GM19099 (cell line): ENCODE data around the gene RASGRF2.

Source experiments
- POLR2A ChIP-seq: IDR thresholded peaks from 3 replicates; pipeline ENCODE4 v1.6.1; 2011; ENCODE audit warnings: low read depth; ENCODE audit not compliant: insufficient read length; ENCODE audit errors: extremely low read depth

Gene RASGRF2

DNA sequence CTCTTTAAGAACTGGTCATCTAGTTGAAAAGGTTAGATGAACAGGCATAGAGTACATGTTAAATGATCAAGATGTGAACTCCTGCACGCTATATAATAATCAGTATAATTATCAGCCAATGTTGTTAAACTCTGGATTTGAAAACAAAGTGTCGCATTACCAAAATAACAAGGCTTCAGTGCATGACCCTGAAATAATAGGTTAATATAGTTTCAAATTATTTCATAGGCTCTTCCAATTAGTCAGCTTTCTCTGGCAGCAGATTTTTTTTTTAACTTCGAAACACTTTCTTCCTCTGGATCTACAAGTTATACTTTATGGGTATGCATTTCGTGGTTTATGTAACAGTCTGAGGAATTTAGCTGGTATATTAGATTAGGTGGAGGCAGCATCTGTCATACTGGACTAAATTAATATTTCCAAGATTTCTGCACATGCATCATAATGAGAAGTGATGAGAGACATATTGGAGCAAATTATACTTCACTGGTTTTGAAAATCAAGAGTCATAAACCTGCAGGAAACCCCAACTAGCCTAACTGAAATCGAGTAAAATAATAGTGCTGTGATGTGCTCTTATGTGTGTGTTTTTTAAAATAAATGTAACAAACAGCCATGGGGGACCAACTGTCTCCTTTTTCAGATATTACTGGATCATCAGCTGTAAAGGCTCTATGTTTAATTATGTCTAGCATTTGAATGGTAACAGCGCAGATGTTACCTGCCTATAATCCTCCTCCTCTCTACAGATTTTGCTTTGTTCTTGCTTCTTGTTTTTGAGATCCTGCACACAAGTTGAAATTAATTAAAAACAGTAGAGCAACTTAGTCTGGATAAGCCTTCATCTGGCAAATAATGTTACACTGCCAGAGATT is 187.1 kb downstream of the RASGRF2 start:
- no peak for TF ChIP-seq POLR2A

GRCh38 chr5:81147886-81148571 is 187.9 kb downstream of the RASGRF2 start:
- no peak for TF ChIP-seq POLR2A

GRCh38 chr5:81151546-81151945 is 191.4 kb downstream of the RASGRF2 start:
- no peak for TF ChIP-seq POLR2A

DNA sequence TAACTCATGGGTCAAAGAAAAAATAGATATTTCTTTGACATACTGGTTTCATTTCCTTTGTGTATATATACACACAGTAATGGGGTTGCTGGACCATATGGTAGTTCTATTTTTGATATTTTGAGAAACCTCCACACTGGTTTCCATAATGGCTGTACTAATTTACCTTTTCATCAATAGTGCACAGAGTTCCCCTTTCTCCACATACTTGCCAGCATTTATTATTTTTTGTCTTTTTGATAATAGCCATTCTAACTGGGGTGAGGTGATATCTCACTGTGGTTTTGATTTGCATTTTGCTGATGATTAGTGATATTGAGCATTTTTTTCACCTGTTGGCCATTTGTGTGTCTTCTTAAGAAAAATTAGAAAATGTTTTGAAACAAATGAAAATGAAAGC is 194.6 kb downstream of the RASGRF2 start:
- no peak for TF ChIP-seq POLR2A

DNA sequence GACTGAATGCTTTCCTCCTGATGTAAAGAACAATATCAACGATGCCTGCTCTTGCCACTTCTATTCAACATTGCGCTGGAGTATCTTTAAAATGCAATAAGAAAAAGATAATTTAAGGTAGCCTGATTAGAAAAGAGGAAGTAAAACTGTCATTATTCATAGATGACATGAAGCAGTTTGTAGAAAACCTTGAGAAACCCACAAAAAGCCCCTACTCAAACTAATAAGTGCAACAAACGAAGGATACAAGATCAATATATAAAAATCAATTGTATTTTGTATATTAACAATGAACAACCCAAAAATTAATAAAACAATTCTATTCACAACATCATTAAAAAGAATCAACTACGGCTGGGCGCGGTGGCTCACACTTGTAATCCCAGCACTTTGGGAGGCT is 196.6 kb downstream of the RASGRF2 start:
- no peak for TF ChIP-seq POLR2A

DNA sequence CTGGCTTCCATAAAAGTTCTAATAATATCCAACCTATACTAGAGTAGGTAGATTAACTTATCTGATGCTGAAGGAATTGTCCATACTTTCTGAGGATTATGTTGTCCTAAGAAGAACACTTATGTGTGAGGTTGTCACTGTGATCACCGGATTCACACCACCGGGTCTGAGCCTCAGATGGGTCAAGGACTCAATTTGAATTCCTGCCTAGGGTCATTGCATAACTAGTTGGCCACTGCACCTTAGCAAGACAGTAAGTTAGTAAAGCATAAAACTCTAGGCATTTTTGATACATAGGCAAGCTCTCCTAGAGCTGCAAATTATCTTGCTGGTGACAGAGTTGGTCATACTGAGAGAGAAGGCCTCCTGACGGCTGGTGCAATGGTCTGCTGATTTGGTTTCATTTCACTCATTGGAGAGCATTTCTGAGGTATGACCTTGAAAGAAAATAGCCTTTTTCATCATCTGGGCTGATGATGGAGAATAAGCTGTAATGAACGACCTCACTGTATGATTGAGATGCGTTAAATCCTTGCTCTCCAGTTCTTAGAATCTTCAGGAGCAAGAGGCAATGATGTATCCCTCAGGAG is 200.9 kb downstream of the RASGRF2 start:
- no peak for TF ChIP-seq POLR2A

DNA sequence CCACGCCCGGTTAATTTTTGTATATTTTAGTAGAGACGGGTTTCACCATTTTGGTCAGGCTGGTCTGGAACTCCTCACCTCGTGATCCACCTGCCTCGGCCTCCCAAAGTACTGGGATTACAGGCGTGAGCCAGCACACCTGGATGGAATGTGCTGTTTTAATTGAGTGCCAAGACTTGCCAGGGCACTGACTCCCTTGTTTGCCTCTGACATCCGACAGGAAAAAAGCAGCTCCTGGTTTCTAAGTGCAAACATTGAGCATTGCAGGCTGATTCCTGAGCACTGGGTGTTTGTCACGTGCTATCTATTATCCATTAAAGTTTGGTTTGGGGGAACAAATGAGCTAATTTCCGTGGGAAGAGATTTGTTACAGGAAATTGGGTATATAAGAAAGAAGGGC is 202.3 kb downstream of the RASGRF2 start:
- no peak for TF ChIP-seq POLR2A

- no peak for TF ChIP-seq POLR2A
Observed at GRCh38 chr5:81163651-81164050, 203.5 kb downstream of the RASGRF2 start.

- no peak for TF ChIP-seq POLR2A
Observed at GRCh38 chr5:81164476-81164875, 204.3 kb downstream of the RASGRF2 start.

DNA sequence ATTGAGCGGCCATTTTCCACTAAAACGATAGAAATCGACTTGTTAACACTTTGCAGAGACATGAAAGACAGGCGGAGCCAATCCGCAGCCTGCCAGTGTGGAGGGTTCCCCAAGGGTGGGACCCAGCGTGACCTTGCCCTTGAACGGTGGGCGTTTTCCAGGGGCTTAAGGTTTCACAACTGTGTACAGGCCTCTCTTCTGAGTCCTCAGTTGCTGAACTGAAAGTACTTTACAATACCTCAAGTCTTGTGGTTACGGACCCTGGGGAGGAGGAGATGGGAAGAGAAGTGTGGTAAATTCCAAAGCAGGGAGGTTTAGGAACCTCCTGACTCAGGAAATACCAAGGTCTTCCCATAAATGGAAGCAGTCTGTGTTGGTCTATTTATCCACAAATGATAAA is 204.8 kb downstream of the RASGRF2 start:
- TF ChIP-seq POLR2A, result no peak

GRCh38 chr5:81165493-81166119 is 205.4 kb downstream of the RASGRF2 start:
- no peak for TF ChIP-seq POLR2A

- TF ChIP-seq POLR2A, result no peak
Observed at GRCh38 chr5:81166430-81166829, 206.3 kb downstream of the RASGRF2 start.

DNA sequence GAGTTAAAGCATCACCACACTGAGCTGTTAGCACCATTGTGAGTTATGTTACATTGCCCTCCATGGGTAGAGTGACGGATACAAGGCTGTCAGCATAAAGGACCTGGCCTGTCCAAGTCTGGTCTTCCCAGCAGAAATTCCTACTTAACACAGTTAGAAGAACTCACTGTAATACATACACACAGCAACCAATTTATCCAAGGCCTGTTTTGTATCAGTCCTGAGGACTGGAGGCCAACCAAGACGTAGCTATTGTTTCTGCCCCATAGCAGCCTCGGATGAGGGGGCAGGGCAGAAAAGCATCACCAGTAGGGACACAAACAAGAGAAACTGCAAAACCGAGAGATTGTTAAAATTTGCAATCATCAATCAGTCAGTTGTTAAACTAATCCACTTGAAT is 206.9 kb downstream of the RASGRF2 start:
- TF ChIP-seq POLR2A, result no peak

DNA sequence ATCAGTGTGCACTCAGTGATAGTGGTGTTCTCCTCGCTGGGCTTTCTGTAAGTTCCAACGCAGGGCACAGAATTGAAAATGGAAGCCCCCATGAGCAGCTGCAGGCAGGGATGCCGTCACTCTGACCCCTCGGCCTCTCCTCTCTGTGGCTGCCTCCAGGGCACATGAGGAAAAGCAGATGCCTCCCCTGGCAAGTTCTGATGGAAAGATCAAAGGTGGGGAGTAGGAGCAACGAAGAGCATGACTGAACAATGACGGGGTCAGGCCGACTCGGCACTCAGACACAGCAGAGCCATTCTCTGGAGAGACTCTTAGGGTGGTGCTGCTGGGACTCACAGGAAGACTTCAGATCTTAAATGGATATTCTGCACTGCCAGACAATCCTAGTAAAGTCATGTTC is 207.4 kb downstream of the RASGRF2 start:
- no peak for TF ChIP-seq POLR2A

- TF ChIP-seq POLR2A, result no peak
Observed at GRCh38 chr5:81169924-81170323, 209.8 kb downstream of the RASGRF2 start.
